RKO (cell line): ENCODE results near the gene MPST.

Experiments used
- DNase-seq: peaks from one replicate; pipeline ENCODE4 v3.0.0-alpha.2; 2016; ENCODE audit warnings: low spot score

Gene MPST

DNA sequence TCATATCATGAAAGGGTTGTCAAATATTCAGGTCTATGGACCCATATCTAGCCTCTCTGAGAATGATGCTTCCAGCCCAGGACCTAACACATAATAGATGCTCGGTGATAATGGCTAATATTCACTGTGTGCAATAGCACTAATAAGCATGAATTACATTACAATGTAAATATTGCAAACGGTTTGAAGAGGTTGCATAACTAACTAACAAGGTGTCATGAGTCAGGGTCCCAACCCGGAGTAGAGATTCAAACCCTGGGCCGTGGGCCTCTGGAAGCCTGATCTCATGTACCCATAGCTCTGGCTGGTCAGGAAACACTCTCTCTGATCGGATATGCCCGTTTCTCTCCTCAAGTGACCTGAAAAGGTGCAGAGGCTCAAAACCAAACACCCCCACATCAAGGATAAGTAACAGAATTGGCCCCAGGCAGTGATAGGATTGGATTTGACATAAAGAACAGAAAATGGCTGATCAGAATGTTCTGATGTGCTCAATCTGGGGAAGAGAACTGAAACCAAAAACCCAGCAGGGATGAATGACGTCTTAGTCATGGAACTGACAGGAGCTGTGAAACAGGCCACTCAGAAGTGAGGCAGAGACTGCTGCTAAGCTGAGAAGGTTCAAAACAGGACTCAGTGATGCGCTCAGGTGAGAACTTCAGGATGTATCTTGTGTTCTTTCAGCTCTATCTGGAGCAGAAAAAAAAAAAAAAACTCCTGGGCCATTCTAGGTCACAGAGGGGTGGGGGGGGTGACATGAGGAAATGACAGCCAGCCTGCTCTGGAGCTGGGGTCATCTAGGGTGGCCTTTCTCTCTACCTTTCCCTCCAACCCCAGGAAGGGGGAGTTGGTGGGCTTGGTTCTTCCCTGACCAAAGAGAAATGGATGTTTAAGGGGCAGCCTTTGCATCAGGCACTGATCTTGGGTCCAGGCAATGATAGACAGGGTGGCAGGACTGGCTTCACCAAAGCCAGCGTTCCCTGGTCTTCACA is 25.4 kb downstream of the MPST start:
- DNase-seq, result no peak

GRCh38 chr22:37045958-37046357 is 26.4 kb downstream of the MPST start:
- no peak for DNase-seq

DNA sequence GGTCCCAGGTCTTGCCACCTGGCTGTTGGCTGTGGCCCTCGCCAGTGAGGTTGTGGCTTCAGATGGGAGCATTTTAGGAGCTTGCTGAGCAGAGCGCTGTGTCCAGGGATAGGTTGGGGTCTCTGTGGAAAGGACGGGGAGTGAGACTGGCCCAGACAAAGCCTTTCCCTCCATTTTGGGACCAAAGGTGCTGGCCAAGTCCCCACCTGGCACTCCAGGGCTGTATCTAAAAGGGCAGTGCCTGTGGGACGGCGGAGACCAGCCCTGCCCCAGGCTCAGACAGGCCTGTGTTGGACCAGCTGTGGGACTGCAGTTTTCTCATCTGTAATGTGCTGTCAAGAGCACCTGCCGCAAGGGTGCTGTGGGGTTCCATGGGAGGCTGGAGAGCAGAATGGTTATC is 27.0 kb downstream of the MPST start:
- no peak for DNase-seq

- DNase-seq, result no peak
These were observed 27.5 kb downstream of the MPST start for GRCh38 chr22:37047006-37047405.

GRCh38 chr22:37048133-37048532 is 28.6 kb downstream of the MPST start:
- DNase-seq, result no peak

- DNase-seq, result no peak
These were observed 29.7 kb downstream of the MPST start for GRCh38 chr22:37049224-37049623.

DNA sequence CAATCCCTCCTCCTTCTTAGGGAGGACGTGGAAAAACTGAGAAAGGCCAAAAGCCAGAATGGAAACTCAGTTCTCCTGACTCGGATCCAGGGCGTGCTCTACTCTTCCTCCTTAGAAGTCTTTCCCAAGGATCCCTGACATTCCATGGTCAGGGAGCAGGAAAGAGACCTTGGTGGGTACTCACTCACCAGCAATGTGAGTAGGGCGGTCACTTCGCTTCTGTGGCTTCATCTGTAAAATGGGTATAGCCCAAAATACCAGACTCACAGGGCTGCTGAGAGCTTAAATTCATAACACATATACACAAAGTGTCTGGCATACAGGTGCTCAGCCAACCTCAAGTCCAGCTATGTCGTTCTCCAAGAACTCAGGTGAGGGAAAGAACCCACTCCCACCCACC is 31.4 kb downstream of the MPST start:
- no peak for DNase-seq

- peak; percentile 73 for DNase-seq
These were observed 32.1 kb downstream of the MPST start, which contains the start of gene KCTD17 for GRCh38 chr22:37051391-37052385. Gene KCTD17 (plus strand): TSS chr22:37051742. CDS start chr22:37051761, 19 bp downstream.

DNA sequence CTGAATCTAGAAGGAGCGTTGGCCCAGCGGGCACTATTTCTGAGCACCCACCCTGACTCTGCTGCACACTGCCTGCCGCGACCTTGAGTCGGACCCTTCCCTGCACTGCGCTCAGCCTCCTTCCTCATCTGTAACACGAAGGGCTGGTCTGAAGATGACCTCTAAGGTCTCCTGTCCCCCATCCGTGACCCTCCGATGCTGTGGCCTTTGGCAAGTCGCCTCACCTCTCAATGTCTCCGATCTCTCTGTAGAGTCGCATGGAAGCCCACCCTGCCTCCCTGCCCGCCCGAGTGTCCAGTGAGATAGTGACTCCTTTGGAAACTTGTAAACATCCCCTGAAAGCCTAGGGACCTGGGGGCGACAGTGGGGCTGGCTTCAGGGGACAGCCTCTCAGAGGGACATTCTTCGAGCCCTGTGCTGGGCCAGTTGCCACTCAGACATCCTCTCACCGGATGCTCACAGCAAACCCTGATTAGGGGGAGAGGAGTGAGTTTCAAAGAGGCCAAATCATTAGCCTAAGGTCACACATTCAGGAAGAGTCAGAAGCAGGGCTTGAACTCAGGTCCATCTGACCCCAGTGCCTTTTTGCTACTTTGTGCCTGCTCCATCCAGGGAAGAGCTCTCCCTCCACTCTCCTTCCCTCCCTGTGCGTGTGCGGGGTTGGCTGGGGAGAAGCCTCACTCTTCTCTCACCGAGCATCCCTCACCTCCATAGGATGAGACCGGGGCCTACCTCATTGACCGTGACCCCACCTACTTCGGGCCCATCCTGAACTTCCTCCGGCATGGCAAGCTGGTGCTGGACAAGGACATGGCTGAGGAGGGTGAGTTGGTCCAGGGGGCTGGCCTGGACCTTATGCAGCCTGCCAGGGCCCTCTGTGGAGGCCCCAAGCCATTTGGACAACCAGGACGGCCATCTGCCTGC is 33.1 kb downstream of the MPST start:
- DNase-seq, result no peak

GRCh38 chr22:37053310-37054055 is 33.9 kb downstream of the MPST start:
- DNase-seq, result no peak

DNA sequence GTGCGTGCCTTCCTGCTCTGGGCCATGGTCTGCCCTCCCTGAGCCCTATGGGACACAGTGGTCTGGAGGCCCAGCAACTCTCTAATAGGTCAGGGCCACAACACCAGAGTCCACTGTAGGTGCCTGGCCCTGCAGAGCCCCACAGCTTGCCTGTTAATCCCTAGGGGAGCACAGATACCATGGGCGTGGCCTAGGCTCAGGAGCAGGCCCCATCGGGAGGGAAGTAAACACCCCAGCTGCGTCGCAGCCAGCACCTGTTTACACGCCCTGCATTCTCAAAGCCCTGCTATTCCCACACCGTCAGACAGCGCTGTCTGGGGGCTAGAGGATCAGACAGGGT is 34.5 kb downstream of the MPST start:
- DNase-seq, result no peak

- no peak for DNase-seq
These were observed 35.2 kb downstream of the MPST start for GRCh38 chr22:37054600-37055365.

GRCh38 chr22:37056246-37056645 is 36.7 kb downstream of the MPST start:
- DNase-seq, result no peak

DNA sequence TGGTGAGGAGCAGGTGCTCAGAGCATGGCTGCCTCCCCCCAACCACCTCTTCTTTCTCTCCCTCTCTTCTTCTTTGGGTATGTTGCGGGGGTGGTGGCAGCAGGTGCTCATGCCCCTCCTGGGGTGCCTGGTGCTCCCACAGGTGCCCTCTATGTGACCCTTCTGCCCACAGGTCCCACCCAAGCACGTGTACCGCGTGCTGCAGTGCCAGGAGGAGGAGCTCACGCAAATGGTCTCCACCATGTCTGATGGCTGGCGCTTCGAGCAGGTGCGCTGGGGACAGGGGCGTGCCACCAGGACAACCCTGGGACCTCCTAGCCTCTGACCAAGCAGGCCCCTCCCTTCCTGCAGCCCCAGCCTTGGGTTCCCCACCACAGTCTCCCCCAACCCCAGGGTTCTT is 37.7 kb downstream of the MPST start:
- DNase-seq, result no peak

DNA sequence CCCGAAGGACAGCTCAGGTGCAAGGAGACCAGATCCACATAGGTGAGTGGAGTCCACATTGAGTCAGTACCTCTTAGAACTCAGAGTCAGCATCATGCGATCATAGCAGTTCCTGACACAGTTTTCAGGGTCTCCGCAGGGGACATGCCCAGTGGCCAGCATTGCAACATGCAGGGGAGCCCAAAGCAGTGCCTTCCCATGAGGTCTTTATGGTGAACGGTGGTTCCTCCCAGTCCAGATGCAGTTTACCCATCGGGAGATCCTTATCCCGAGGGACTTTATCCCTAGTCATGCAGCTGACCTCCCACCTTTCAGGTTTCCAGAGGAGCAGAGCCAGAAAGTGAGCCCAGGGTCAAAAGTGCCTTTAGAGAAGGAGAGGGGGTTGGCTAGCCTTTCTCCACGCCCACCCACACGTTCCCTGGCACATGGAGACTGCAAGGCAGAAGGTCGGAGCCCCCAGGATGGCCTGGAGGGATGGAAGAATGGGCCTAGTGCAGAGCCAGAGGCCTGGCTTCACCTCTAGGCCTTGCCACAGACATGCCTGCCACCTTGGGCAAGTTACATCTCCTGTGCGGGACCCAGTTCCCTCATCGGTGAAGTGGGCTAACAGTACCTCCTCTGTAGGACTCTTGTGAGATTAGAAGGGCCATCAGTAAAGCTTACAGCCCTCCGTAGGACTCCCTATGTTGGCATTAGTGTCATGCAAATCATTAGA is 38.4 kb downstream of the MPST start:
- no peak for DNase-seq

DNA sequence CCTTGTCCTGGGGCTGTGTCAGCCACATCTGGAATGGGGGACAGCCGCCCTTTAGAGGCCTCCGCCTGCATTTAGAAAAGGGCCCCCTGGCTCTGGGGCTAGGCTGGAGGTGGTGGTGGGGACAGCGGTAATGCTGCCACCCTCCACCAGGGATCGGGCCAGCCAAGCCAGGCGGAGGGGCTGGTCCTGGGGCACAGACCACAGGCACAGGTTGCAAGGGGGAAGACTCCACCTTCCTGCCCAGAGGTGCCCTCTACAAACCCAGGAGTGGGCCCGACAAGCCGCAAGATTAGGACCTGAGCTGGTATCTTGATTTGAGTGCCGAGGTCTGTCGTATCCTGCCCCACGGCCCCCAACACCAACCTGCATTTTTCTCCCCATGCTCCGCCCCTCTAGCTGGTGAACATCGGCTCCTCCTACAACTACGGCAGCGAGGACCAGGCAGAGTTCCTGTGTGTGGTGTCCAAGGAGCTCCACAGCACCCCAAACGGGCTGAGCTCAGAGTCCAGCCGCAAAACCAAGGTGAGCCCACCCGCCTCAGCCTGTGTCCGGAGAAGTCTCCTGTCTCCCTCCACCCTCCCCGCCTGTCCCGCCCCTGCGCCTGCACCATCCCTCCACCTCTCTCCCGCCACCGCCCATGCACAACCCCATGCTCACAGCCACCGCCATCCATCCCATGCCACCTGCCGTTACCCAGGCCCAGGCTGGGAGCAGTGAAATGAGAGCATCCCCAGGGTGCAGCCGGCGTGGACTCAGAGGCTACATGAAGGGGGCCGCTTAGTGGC is 39.6 kb downstream of the MPST start:
- no peak for DNase-seq

DNA sequence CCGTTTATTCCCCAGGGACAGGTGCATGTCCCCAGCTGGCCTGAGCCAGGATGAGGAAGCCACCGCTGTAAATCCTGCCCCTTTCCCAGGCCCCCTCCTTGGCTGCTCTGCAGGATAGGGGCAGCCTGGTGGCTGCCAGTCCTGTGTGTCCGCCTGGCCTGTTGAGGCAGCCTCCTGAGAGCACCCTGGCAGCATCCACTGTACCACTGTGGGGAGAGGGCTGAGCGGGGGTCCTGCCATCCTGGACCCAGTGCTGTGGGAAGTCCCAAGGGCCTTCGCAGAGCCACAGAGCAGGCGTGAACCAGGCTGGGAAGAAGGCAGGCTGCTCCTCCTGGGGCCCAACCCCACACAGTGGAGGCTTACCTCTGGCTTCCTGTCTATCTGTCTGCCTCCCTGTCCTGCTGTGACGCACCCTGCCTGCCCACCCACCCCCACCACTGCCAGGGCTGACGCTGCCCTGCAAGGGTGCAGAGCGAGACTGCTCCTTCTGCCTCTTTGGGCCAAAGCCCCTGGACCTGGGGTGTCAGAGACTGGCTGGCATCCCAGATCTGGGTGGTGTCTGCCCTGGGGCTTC is 40.4 kb downstream of the MPST start:
- no peak for DNase-seq
